T-helper 2 cell treated with Interferon-gamma antibody and Interleukin-4, amounts not matched to agents 5 μg/mL and 100 μg/mL, for 36 hours (primary cell): ENCODE results near the gene PALS2.

Source experiments
- DNase-seq: peaks from one replicate; pipeline ENCODE4 v3.0.0; 2021; ENCODE audit warnings: low spot score
- H3K27ac Mint-ChIP-seq: one replicate; pipeline ENCODE4 v1.8.0; 2021; ENCODE audit warnings: mild to moderate bottlenecking, mixed read lengths
- H3K27me3 Mint-ChIP-seq: one replicate; pipeline ENCODE4 v1.8.0; 2021; ENCODE audit warnings: low read depth, mixed read lengths
- H3K36me3 Mint-ChIP-seq: one replicate; pipeline ENCODE4 v1.8.0; 2021; ENCODE audit warnings: low read depth, mixed read lengths
- H3K4me1 Mint-ChIP-seq: one replicate; pipeline ENCODE4 v1.8.0; 2021; ENCODE audit warnings: low read depth, mixed read lengths
- H3K4me3 Mint-ChIP-seq: one replicate; pipeline ENCODE4 v1.8.0; 2022; ENCODE audit warnings: mild to moderate bottlenecking, moderate library complexity, mixed read lengths
- H3K9me3 Mint-ChIP-seq: one replicate; pipeline ENCODE4 v1.8.0; 2021; ENCODE audit warnings: mixed read lengths

PALS2 gene

GRCh38 chr7:24572997-24573553, at the start of gene PALS2:
Gene PALS2 (plus strand): TSS chr7:24573452. CDS start chr7:24623668, 50,216 bp downstream.
- DNase-seq = peak; percentile 79
- no peaks in the 10 kb centered on the region for H3K9me3 Mint-ChIP-seq
- peak within 1 kb of the TSS; percentile 85 for H3K27ac Mint-ChIP-seq
- peaks cover 23% of the 10 kb centered on the region for H3K4me1 Mint-ChIP-seq
- no peaks in the 10 kb centered on the region for H3K36me3 Mint-ChIP-seq
- peaks cover 45% of the 10 kb centered on the region for H3K27me3 Mint-ChIP-seq
- H3K4me3 Mint-ChIP-seq = peak within 1 kb of the TSS; percentile 92

GRCh38 chr7:24531255-24531654, 42.0 kb upstream of the PALS2 start:
- Mint-ChIP-seq H3K36me3 (no peaks in the 10 kb centered on the region), H3K27me3 (peaks cover 16% of the 10 kb centered on the region), H3K4me3 (no peak overlapping the region), H3K9me3 (no peaks in the 10 kb centered on the region), H3K27ac (no peak overlapping the region), H3K4me1 (no peaks in the 10 kb centered on the region)
- DNase-seq = no peak

GRCh38 chr7:24536682-24537081, 36.6 kb upstream of the PALS2 start:
- no peaks in the 10 kb centered on the region for H3K36me3 Mint-ChIP-seq
- H3K4me1 Mint-ChIP-seq = no peaks in the 10 kb centered on the region
- H3K27ac Mint-ChIP-seq = no peak overlapping the region
- no peak for DNase-seq
- H3K27me3 Mint-ChIP-seq = peaks cover 19% of the 10 kb centered on the region
- H3K9me3 Mint-ChIP-seq = no peaks in the 10 kb centered on the region
- no peak overlapping the region for H3K4me3 Mint-ChIP-seq

- Mint-ChIP-seq H3K36me3 (no peaks in the 10 kb centered on the region), H3K4me3 (no peak overlapping the region), H3K4me1 (no peaks in the 10 kb centered on the region), H3K9me3 (no peaks in the 10 kb centered on the region), H3K27ac (no peak overlapping the region), H3K27me3 (peaks cover 14% of the 10 kb centered on the region)
- DNase-seq = no peak
These were observed 32.3 kb upstream of the PALS2 start for GRCh38 chr7:24540956-24541355.

GRCh38 chr7:24545215-24545614, 28.0 kb upstream of the PALS2 start:
- Mint-ChIP-seq H3K27ac (no peak overlapping the region), H3K9me3 (no peaks in the 10 kb centered on the region), H3K4me1 (no peaks in the 10 kb centered on the region), H3K36me3 (no peaks in the 10 kb centered on the region), H3K27me3 (peaks cover 10% of the 10 kb centered on the region), H3K4me3 (no peak overlapping the region)
- no peak for DNase-seq

- no peak overlapping the region for H3K4me3 Mint-ChIP-seq
- peaks cover 11% of the 10 kb centered on the region for H3K27me3 Mint-ChIP-seq
- H3K36me3 Mint-ChIP-seq = no peaks in the 10 kb centered on the region
- no peaks in the 10 kb centered on the region for H3K9me3 Mint-ChIP-seq
- no peaks in the 10 kb centered on the region for H3K4me1 Mint-ChIP-seq
- no peak for DNase-seq
- no peak overlapping the region for H3K27ac Mint-ChIP-seq
These were observed 24.9 kb upstream of the PALS2 start for GRCh38 chr7:24548390-24548789.

GRCh38 chr7:24549991-24550390, 23.3 kb upstream of the PALS2 start:
- Mint-ChIP-seq H3K36me3 (no peaks in the 10 kb centered on the region), H3K4me3 (no peak overlapping the region), H3K9me3 (no peaks in the 10 kb centered on the region), H3K27me3 (peaks cover 9% of the 10 kb centered on the region), H3K27ac (no peak overlapping the region), H3K4me1 (no peaks in the 10 kb centered on the region)
- DNase-seq = no peak

- Mint-ChIP-seq H3K4me3 (no peak overlapping the region), H3K9me3 (no peaks in the 10 kb centered on the region), H3K27ac (no peak overlapping the region), H3K36me3 (no peaks in the 10 kb centered on the region), H3K27me3 (peaks cover 27% of the 10 kb centered on the region), H3K4me1 (no peaks in the 10 kb centered on the region)
- DNase-seq = no peak
These were observed 18.1 kb upstream of the PALS2 start for GRCh38 chr7:24555184-24555583.

GRCh38 chr7:24555719-24556118, 17.5 kb upstream of the PALS2 start:
- Mint-ChIP-seq H3K36me3 (no peaks in the 10 kb centered on the region), H3K27me3 (peaks cover 31% of the 10 kb centered on the region), H3K4me1 (peaks cover 3% of the 10 kb centered on the region), H3K9me3 (no peaks in the 10 kb centered on the region), H3K4me3 (no peak overlapping the region), H3K27ac (no peak overlapping the region)
- DNase-seq = no peak

GRCh38 chr7:24560772-24561171, 12.5 kb upstream of the PALS2 start:
- Mint-ChIP-seq H3K27ac (no peak overlapping the region), H3K27me3 (peaks cover 26% of the 10 kb centered on the region), H3K9me3 (no peaks in the 10 kb centered on the region), H3K36me3 (no peaks in the 10 kb centered on the region), H3K4me3 (no peak overlapping the region), H3K4me1 (peaks cover 10% of the 10 kb centered on the region)
- no peak for DNase-seq

GRCh38 chr7:24566274-24566673, 7.0 kb upstream of the PALS2 start:
- H3K9me3 Mint-ChIP-seq = no peaks in the 10 kb centered on the region
- peaks cover 3% of the 10 kb centered on the region for H3K4me1 Mint-ChIP-seq
- H3K27me3 Mint-ChIP-seq = peaks cover 45% of the 10 kb centered on the region
- no peaks in the 10 kb centered on the region for H3K36me3 Mint-ChIP-seq
- no peak for DNase-seq
- no peak overlapping the region for H3K27ac Mint-ChIP-seq
- H3K4me3 Mint-ChIP-seq = no peak overlapping the region

- H3K4me3 Mint-ChIP-seq = no peak overlapping the region
These were observed 2.3 kb upstream of the PALS2 start for GRCh38 chr7:24570983-24571382.

GRCh38 chr7:24572016-24572392, 1.2 kb upstream of the PALS2 start:
- Mint-ChIP-seq H3K4me3 (peak overlapping the region; percentile 86), H3K9me3 (no peaks in the 10 kb centered on the region), H3K36me3 (no peaks in the 10 kb centered on the region), H3K27me3 (peaks cover 50% of the 10 kb centered on the region), H3K4me1 (peaks cover 23% of the 10 kb centered on the region), H3K27ac (no peak overlapping the region)
- DNase-seq = no peak

More at GRCh38 chr7:24570983-24571382, 2.3 kb upstream of the PALS2 start:
- Mint-ChIP-seq H3K36me3 (no peaks in the 10 kb centered on the region), H3K9me3 (no peaks in the 10 kb centered on the region), H3K4me1 (peaks cover 19% of the 10 kb centered on the region), H3K27me3 (peaks cover 56% of the 10 kb centered on the region), H3K27ac (no peak overlapping the region)
- no peak for DNase-seq

- Mint-ChIP-seq H3K9me3 (no peaks in the 10 kb centered on the region), H3K27me3 (peaks cover 47% of the 10 kb centered on the region), H3K36me3 (no peaks in the 10 kb centered on the region), H3K4me3 (peak overlapping the region; percentile 86), H3K4me1 (peaks cover 23% of the 10 kb centered on the region), H3K27ac (peak overlapping the region; percentile 72)
- peak; percentile 31 for DNase-seq
These were observed 757 bp upstream of the PALS2 start for GRCh38 chr7:24572393-24572996.
